Body of pancreas (tissue), 4 donors: ENCODE measurements around the gene KHNYN.

Experiments used
- CTCF ChIP-seq, 7 experiments: fragments of 450-650 bp in 4 of 7; fragments of 200-600 bp in 3 of 7; sonication (generic) in 3 of 7; IDR thresholded peaks; one replicate each; pipeline ENCODE4 v1.5.1; 2016 to 2019; ENCODE audit warnings: antibody characterized with exemption in 7 of 7
- POLR2A ChIP-seq, 3 donors: fragments of 450-650 bp; IDR thresholded peaks; one replicate each; pipeline ENCODE4 v1.6.1; 2016; ENCODE audit warnings: antibody characterized with exemption in 3 of 3, mild to moderate bottlenecking in 2 of 3

GRCh38 chr14:24416254-24416931 lies 13.4 kb upstream of the KHNYN start:
- TF ChIP-seq CTCF (IDR thresholded peaks at IDR 0.05), result no peak
- no peak for TF ChIP-seq POLR2A (IDR thresholded peaks at IDR 0.05)
